ENCODE data around the gene AQP9. TPM values are rescaled to one million over a fixed set of nuclear protein-coding genes. Genes with fewer than 3 reads are reported as not detected.

The AQP9 gene
- total RNA-seq, 1 donor, result under 0.01 TPM

DNA sequence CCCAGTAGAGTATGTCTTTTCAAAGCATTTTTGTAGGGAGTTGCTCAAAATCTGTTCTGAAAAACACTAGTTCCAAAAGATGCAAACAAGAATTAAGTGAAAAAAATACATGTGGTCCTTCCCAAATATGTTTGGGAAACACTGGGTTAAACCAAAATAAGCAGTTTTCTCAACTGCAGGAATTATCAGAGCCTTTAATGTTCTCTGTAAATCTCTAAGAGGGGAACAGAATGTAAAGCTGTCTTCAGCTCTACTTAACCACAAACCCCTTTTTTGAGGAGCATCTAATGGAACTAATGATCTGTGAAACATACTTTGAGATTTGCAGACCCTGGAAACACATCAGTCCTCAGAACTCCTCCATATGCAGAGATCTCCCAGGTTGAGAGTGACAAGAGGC, 9.9 kb downstream of the AQP9 start:
- peaks cover 2% of the 10 kb centered on the region for H3K4me1 ChIP-seq (ENCODE audit: insufficient read depth, low read length)
- H3K79me2 ChIP-seq (ENCODE audit: insufficient read depth, low read length), result no peaks in the 10 kb centered on the region
- H3K4me2 ChIP-seq (ENCODE audit: insufficient read depth, low read length), result no peak overlapping the region
- H3K36me3 ChIP-seq (ENCODE audit: insufficient read depth, low read length), result no peaks in the 10 kb centered on the region
- peaks cover 2% of the 10 kb centered on the region for H3K27me3 ChIP-seq (ENCODE audit: insufficient read depth, low read length)
- no peak overlapping the region for H2AFZ ChIP-seq (ENCODE audit: low read length)
- H4K20me1 ChIP-seq (ENCODE audit: insufficient read depth, low read length), result no peaks in the 10 kb centered on the region
- H3K9me3 ChIP-seq (ENCODE audit: low read depth, low read length), result no peaks in the 10 kb centered on the region
- DNase-seq (ENCODE audit: insufficient read length, low spot score, missing footprints), result no peak
- H3K4me3 ChIP-seq (ENCODE audit: insufficient read depth, low read length), result no peak overlapping the region
- TF ChIP-seq, protein P1, sequence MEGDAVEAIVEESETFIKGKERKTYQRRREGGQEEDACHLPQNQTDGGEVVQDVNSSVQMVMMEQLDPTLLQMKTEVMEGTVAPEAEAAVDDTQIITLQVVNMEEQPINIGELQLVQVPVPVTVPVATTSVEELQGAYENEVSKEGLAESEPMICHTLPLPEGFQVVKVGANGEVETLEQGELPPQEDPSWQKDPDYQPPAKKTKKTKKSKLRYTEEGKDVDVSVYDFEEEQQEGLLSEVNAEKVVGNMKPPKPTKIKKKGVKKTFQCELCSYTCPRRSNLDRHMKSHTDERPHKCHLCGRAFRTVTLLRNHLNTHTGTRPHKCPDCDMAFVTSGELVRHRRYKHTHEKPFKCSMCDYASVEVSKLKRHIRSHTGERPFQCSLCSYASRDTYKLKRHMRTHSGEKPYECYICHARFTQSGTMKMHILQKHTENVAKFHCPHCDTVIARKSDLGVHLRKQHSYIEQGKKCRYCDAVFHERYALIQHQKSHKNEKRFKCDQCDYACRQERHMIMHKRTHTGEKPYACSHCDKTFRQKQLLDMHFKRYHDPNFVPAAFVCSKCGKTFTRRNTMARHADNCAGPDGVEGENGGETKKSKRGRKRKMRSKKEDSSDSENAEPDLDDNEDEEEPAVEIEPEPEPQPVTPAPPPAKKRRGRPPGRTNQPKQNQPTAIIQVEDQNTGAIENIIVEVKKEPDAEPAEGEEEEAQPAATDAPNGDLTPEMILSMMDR (IDR thresholded peaks at IDR 0.05; ENCODE audit: extremely low read depth, low read depth, low read length), result no peak
- no peak overlapping the region for H3K27ac ChIP-seq (ENCODE audit: low read depth, low read length)

DNA sequence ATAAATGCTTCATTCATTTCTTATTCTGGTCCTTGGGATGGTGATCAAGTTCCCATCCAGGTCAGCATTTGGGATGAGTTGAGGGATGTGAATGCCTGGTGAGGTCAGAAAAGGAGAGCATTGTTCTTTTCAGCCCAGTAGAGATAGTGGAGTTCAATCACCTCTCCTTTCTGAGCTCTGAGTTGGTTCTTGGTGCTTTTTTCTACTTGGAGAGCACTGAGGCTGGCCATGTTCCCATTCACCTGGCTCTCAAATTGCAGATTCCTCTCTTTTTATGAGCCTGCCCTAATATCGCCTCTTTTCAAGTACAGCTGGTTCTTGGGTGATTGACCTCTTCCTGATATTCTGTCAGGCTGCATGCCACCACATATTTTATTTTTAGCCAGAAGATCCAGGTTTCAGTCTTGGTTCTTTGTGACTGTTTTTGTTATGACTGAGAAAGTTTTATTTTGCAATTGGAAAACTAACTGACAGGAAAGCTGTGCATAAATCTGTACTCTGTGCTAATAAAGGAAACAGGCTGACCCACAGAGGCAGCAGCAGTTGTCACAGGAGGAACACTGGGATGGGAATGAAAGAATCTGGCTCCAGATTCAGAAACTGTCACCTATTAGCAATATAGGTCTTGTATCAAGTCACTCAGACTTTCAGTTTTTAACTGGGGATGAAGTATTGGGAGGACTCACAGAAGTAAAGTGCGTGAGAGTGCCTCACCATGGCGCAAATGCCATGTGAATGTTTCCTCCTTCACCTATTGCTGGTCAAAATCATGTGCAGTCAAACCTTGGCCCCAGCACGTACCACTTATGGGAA, 10.7 kb downstream of the AQP9 start:
- Histone ChIP-seq H3K27me3 (ENCODE audit: insufficient read depth, low read length) (no peaks in the 10 kb centered on the region), H3K9me3 (ENCODE audit: low read depth, low read length) (no peaks in the 10 kb centered on the region), H4K20me1 (ENCODE audit: insufficient read depth, low read length) (no peaks in the 10 kb centered on the region), H3K27ac (ENCODE audit: low read depth, low read length) (no peak overlapping the region), H2AFZ (ENCODE audit: low read length) (no peak overlapping the region), H3K36me3 (ENCODE audit: insufficient read depth, low read length) (no peaks in the 10 kb centered on the region), H3K4me2 (ENCODE audit: insufficient read depth, low read length) (no peak overlapping the region), H3K79me2 (ENCODE audit: insufficient read depth, low read length) (no peaks in the 10 kb centered on the region), H3K4me1 (ENCODE audit: insufficient read depth, low read length) (peaks cover 2% of the 10 kb centered on the region), H3K4me3 (ENCODE audit: insufficient read depth, low read length) (no peak overlapping the region)
- TF ChIP-seq, protein P1 (IDR thresholded peaks at IDR 0.05; ENCODE audit: extremely low read depth, low read depth, low read length), result no peak
- DNase-seq (ENCODE audit: insufficient read length, low spot score, missing footprints), result no peak

DNA sequence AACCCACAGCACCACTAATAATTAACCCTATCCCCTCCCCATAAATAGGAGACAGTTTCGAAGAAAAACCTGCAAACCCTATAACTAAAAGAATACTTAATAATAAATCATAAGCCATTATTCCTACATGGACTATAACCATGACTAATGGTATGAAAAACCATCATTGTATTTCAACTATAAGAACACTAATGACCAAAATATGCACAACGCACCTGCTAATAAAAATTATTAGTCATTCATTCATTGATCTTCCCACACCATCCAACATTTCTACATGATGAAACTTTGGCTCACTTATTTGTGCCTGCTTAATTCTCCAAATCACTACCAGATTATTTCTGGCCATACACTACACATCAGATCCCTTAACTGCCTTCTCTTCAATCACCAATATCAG, 16.6 kb downstream of the AQP9 start:
- DNase-seq (ENCODE audit: insufficient read length, low spot score, missing footprints), result no peak
- H3K79me2 ChIP-seq (ENCODE audit: insufficient read depth, low read length), result no peaks in the 10 kb centered on the region
- H3K27me3 ChIP-seq (ENCODE audit: insufficient read depth, low read length), result peaks cover 24% of the 10 kb centered on the region
- H3K4me3 ChIP-seq (ENCODE audit: insufficient read depth, low read length), result no peak overlapping the region
- H4K20me1 ChIP-seq (ENCODE audit: insufficient read depth, low read length), result no peaks in the 10 kb centered on the region
- no peak overlapping the region for H3K4me2 ChIP-seq (ENCODE audit: insufficient read depth, low read length)
- no peaks in the 10 kb centered on the region for H3K4me1 ChIP-seq (ENCODE audit: insufficient read depth, low read length)
- no peak overlapping the region for H2AFZ ChIP-seq (ENCODE audit: low read length)
- no peaks in the 10 kb centered on the region for H3K36me3 ChIP-seq (ENCODE audit: insufficient read depth, low read length)
- H3K27ac ChIP-seq (ENCODE audit: low read depth, low read length), result no peak overlapping the region
- TF ChIP-seq, protein P1 (IDR thresholded peaks at IDR 0.05; ENCODE audit: extremely low read depth, low read depth, low read length), result no peak
- H3K9me3 ChIP-seq (ENCODE audit: low read depth, low read length), result no peaks in the 10 kb centered on the region

DNA sequence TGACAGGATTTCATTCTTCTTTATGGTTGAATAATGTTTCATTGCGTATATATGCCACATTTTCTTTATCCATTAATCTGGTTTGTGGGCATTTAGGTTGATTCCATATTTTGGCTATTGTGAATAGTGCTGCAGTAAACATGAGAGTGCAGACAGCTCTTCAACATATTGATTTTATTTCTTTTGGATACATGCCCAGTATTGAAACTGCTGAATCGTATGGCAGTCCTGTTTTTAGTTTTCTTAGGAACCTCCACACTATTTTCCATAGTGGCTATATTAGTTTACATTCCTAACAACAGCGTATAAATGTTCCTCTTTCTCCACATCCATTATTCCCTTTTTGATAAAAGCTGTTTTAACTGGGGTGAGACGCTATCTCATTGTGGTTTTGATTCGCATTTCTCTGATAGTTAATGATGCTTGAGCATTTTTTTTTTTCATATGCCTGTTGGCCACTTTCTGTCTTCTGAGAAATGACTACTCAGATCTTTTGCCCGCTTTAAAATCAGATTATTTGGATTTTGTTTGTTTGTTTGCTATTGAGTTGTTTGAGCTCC, 21.7 kb downstream of the AQP9 start:
- Histone ChIP-seq H3K79me2 (ENCODE audit: insufficient read depth, low read length) (no peaks in the 10 kb centered on the region), H3K27me3 (ENCODE audit: insufficient read depth, low read length) (peaks cover 29% of the 10 kb centered on the region), H3K9me3 (ENCODE audit: low read depth, low read length) (no peaks in the 10 kb centered on the region), H3K4me2 (ENCODE audit: insufficient read depth, low read length) (no peak overlapping the region), H3K27ac (ENCODE audit: low read depth, low read length) (no peak overlapping the region), H3K36me3 (ENCODE audit: insufficient read depth, low read length) (no peaks in the 10 kb centered on the region), H3K4me3 (ENCODE audit: insufficient read depth, low read length) (no peak overlapping the region), H3K4me1 (ENCODE audit: insufficient read depth, low read length) (no peaks in the 10 kb centered on the region), H2AFZ (ENCODE audit: low read length) (no peak overlapping the region), H4K20me1 (ENCODE audit: insufficient read depth, low read length) (no peaks in the 10 kb centered on the region)
- DNase-seq (ENCODE audit: insufficient read length, low spot score, missing footprints), result no peak
- TF ChIP-seq, protein P1 (IDR thresholded peaks at IDR 0.05; ENCODE audit: extremely low read depth, low read depth, low read length), result no peak
